Measurements from ENCODE around the gene NEDD4L.

NEDD4L gene

DNA sequence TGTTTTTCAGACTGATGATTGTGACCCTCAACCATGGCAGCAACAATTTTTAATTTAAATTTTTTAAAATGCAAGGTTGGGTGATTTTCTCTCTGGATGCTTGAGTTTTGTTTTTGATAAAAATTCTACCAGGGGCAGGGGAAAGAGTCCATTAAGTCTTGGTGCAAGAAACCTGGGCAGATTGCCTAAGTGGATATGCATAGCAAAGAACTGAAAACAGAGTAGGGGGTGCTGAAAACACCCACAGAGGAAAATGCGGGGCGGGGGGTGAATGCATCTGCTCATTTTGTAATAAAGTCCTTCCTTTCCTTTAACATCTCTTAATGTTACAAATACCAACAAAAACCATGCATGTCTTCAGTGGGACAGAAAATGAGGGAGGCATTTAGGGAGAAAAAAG is 138.0 kb downstream of the NEDD4L start:
- DNase-seq (ENCODE audit: low read depth) = no peak

DNA sequence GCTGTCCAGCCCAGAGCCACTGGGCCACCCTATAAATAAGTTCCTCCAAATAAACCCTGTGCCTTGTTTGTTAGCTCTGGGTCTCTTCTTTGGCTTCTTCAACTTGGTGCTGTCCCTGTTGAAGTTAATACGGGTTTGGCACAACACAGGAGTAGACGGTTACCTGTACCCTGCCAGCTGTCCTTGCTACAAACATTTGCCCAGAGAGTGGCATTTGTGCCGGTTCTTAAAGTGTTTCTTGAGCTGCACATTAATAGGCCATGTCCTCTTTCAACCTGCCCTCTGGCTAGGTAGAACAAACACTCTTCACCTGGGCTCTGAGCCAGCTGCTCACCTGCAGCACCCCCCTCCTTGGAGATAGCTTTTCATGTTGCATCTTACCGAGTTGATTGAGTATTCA is 139.2 kb downstream of the NEDD4L start:
- DNase-seq (ENCODE audit: low read depth) = no peak

DNA sequence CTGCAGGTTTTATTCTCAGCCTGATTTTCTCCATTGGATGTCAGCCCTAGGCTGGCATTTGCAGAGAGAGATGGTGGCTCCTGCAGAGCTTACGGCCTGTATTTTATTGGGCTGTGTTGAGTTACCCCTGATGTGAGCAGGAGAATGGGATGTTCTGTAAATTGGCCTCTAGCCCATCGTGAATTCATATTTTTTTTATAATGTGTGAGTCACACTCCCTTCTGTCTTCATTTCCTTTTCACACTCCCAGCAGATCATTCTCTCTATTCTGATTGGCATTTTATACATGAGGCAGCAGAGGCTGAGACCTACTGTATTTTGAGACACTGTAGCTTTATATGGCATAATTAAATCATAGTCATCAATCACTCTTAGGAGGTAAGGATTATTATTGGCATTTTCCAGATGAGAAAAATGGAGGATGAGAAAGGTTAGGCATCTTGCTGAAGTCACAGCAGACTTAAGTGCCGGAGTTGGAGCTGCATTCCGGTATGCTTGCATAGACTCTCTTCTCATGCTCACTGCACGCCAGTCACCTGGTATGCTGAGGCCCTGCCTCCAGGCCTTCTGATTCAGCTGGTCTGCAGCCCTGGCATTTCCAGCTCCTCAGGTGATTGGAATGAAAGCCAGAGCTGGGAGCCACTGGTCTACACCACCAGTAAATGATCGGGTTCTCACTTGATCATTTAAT is 142.4 kb downstream of the NEDD4L start:
- no peak for DNase-seq (ENCODE audit: low read depth)

DNA sequence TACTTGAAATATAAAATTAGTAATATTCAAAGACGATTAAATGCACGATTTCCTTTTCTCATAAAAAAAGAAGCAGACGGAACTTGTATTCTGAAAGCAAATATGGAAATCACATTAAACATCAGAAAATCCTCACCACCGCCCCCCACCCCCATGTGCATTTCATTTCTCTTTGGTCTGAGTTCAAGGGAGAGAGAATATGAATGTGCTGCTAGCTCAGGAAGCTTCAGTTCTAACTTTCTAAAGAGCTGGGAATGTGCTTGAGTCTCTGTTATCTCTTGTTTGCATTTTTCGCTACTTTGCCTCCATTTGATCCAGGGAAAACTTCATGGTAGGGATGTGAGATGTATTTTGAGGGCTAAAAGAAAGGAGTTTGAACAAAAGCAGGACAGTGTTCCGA is 143.6 kb downstream of the NEDD4L start:
- no peak for DNase-seq (ENCODE audit: low read depth)

DNA sequence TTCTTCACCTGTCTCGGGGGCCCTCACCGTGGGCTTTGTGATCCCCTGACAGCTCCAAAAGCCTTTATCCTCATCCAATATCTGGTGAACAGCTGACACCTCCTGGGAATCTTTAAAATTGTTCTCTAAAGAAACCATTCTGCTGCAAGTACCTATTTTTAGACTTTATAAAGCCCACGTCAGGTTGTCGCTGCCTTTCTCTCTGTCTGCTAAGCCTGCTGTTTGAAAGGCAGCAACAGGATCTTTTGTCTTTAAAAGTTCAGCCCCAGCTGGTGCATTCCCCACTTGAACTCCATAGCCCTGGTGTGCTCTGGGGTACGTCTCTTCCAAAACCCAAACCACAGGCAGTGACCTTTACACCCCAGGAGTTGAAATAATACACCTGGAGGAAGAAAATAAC is 145.0 kb downstream of the NEDD4L start:
- DNase-seq (ENCODE audit: low read depth) = no peak

DNA sequence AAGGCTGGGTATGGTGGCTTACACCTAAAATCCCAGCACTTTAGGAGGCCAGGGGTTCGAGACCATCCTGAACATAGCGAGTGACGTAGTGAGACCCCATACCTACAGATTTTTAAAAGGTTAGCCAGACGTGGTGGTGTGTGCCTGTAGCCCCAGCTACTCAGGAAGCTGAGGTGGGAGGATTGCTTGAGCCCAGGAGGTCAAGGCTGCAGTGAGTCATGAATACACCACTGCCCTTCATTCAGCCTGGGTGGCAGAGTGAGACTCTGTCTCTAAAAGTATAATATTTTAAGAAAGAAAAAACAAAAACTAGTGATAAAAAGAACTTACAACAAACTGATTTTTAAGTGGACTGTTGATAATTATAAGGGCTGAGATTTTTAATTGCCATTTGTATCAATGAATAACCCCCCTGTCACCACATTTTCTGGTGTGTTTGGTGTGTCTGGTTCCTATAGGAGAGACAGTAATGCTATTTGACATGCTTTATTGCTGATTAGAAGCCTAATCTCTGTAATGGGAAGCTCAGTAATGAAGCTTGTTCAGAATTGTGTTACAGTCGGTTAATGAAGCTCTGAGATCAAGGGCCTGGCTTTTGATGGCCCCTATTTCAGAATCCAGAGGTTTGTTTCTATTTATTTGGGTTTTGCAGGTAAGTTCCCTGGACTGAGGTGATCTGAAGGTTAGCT is 147.0 kb downstream of the NEDD4L start:
- DNase-seq (ENCODE audit: low read depth) = no peak

DNA sequence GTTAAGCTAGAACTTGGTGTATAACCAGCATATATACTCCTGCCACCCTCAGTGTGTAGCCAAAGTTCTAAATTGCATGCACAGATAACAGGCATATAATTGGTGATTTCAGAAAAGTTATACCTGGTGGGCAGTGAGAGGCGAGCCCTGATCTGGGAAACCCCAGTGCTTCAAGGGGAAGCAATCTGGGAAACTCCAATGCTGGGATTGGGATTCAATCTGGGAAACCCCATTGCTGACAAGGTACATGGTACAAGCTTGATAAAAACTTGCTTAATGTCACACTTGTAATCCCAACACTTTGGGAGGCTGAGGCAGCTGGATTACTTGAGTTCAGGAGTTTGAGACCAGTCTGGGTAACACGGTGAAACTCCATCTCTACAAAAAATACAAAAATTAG is 147.6 kb downstream of the NEDD4L start:
- no peak for DNase-seq (ENCODE audit: low read depth)

DNA sequence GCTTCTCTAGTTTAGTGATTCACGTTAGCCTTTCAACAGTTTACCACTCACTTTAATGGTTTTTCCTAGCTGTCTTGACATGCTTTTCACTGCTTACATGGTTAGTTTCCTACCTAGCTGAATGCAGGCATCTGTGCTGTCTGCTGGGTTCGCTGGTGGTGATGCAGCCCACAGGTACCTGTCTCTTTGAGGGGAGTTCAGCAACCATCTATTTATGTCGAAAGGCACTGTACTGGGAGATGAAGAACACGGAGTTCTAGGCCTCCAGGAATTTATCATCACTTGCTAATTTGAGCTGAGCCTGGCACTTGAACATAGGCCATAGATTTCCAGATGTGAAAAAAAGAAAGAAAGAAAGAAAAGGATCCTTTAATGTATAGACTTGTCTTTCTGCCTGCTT is 148.5 kb downstream of the NEDD4L start:
- DNase-seq (ENCODE audit: low read depth) = no peak

DNA sequence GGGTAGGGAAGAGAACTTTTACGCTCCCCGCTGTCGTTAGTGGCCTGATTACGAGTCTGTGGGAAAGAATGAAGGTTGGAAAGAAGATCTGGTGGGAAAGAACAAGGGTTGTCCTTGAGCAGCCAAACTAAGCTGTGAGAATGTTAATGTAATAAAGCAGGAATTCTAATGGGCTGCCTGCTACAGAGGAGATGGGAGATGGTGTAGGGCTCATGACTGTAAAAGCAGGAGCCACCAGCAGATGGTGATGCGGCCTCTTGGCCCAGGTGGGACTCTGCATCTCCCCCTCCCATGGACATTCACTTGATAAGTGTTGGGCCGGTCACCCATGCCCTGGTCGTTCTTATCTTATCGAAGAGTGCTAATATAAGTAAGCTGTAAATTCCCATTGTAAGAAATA is 150.0 kb downstream of the NEDD4L start:
- no peak for DNase-seq (ENCODE audit: low read depth)

DNA sequence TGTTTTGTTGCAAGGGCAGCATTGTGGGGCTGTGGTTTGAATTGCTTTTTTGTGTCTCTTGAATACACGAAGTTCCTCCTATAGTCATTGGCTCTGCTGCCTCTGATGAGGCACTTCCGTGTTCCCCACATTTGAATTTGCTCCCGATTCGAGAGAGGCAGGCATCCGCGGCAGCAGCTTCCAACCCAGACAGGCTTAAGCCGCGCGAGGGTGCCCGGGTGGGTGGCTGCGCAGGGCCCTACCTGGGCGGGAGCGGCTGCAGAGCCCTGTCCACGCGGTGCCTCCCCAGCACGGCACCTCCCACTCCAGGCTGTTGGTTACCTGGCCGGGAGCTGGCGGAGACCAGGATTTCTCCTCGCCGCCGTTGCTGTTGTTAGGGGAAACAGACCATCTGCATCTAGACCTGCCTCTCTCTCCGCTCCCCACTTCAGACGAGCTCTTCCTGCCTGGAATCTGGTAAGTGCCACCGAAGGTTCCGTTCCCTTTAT is 151.3 kb downstream of the NEDD4L start:
- DNase-seq (ENCODE audit: low read depth) = no peak

DNA sequence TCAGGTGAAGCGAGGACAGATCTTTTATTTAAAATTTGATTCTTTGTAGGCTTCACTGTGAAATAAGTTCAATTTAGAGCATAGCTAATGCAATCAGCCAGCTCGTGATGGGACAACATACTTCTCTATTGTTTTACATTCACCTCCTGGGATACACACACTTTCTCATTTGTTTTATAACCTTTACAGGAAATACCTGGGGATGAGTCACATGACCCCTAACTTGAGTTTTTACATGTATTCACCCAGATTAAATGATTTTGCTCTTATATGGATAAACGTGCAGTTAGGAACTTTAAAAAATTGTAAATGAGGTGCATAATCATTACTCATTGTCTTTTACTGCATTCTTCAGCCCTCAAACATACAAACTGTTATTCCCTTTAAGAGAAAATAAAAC is 152.1 kb downstream of the NEDD4L start:
- DNase-seq (ENCODE audit: low read depth) = no peak

DNA sequence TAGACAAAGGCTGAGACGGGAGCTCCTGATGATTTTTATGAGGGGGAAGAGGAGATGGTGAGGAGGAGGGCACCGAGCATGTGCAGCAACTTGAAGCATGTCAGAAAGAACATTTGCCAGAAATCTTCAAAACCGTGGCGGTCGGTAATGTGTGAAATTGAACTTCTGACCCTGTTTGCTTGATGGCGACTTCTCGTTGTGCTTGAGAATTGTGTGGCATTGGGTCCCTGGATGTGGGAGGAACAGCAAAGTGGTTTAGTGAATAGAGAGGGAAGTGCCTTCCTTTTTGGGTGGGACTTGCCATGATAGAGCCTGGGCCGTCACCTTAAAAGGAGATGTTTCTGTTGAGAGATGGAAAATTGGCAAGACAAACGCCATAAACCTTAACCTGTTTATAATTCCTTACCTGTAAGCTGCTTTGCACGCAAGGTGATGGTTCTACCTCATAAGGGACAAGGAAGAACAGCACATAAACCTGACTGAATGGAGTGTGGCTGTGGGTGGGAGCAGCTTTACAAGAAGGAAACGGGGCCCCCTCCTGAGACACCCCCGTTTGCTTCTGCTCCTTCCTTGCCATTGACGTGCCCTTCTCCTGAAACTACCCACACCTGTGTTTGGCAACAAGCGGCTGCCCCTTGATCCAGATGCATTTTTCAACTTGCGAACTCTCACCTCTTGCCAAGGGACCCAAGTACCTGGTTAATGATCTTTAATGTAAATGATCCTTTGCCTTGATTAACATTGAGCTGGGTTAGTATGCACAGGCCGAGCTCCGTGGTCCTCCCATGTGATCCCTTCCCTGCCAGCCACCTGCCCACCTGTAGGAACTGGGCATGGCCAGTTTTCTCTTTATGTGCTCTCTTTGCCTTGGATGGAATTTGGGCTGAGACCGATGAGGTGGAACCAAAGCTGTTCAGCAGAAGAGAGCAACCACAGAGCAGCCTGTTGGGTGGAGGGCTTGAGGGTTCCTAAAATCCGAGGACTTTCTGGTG is 153.2 kb downstream of the NEDD4L start:
- DNase-seq (ENCODE audit: low read depth) = no peak

DNA sequence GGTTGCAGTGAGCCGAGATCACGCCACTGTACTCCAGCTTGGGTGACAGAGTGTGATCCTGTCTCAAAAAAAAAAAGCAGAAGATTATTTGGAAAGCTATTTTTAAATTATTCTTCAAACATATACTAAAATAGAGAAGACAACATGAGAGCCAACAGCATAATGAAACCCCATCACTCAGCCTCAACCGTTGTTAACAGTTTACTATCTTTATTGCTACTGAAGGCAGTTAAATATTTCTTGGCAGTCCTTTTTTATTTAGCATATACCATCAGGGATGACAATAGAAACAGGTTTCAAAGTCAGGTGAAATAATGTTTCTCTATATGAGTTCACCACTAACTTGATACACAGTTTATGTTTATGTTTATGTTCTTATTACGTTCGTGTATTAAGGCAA is 157.2 kb downstream of the NEDD4L start:
- DNase-seq (ENCODE audit: low read depth) = no peak

DNA sequence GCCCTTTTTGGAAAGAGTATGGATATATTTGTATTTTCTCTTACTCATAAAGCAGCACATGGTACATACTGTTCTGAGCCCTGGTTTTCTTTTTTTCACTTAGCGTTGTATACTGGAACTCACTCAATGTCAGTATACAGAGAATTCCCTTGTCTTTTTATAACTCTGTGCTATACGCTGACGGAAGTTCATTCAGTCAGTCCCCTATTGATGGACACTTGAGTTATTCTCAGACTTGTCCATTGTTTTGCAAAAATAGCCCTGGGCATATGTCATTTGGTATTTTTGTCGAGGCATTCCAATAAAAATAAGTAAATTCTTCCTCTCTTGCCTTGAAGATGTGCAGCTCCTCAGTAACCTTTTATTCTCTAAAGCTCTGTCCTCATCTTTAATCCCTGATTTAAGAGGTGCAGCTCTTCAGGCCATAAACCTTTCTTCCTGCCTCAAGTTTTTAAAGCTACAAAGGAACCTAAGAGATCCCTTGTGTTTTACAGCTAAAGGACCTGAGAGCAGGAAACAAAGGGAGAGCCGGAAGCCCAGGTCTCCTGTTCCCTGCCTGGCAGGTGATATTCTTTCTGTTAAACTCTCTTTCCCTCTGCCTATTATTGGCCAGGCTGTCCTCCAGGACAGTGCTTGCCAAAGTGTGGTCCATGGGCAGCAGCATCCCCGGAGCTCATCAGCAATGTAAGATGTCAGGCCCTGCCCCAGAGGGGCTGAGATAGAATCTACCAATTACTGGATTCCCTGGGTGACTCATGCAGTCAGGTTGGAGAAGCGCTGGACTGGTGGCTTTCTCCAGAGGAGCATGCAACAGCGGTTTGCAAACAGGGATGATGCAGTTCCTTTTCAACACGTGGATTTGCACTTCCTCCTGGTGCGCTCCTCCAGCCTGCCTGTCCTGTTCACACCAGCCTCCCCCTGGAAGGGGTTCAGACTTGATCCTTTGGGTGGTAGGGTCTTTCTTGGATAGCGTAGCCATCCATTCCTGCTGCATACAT is 158.0 kb downstream of the NEDD4L start:
- no peak for DNase-seq (ENCODE audit: low read depth)

DNA sequence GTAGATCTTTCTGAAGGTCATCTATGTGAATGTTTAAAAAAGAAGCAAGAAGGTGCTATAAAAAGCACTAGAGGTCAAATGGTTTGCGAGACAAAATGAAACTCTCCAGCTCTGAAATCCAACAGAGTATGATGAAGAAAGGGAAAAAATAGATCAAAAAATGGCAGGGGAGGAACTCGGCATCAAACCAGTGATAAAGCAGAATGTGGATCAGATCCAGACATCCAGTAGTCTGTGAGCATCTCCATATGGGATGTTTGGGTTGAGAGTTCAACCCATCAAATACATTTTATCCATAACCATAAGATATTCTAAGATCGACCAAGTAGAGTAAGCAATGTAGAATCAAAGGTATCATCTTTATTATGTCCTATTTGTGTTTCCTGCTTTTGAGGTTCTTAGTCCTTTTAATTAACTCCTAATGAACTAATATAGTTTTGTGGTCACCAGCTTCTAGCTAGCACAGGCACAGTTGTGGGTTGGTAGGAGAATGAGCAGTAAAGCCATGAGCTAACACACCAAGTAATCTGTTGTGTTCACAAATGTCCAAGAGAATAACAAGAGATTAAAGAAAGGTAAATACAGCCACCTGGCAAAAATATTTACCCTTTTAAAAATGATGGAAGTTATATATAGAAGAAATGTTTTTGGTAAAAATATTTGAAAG is 160.9 kb downstream of the NEDD4L start:
- DNase-seq (ENCODE audit: low read depth) = no peak

DNA sequence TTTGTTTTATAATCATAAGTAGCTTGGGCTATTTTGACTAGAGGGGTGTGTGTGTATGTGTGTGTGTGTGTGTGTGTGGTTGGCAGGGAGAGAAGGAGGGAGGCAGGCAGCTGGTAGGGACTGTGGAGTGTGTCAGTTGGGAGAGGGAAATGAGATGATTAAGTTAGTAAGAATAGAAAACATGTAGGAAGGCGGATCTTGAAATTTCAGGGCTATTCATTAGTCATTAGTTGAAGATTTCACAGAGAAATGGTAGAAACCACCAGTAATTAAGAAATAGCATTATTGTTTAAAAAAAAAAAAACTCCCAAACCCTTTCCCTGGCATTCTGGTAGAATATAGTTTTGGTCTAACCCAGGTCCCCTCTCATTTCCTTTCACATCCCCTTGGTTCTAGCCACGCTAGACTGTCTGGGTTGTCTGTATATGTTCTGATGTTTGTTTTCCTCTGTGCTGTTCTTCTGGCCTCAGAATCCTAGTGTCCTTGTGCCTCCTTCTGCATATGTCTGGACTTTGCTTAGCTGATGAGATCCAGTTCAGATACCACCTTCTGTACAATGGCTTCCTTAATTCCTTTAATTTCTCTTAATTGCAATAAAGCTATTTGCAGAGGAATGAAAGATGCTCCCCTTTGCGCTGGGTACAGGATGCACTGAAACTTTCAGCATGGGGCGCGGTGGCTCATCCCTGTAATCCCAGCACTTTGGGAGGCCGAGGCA is 161.6 kb downstream of the NEDD4L start:
- DNase-seq (ENCODE audit: low read depth) = no peak

DNA sequence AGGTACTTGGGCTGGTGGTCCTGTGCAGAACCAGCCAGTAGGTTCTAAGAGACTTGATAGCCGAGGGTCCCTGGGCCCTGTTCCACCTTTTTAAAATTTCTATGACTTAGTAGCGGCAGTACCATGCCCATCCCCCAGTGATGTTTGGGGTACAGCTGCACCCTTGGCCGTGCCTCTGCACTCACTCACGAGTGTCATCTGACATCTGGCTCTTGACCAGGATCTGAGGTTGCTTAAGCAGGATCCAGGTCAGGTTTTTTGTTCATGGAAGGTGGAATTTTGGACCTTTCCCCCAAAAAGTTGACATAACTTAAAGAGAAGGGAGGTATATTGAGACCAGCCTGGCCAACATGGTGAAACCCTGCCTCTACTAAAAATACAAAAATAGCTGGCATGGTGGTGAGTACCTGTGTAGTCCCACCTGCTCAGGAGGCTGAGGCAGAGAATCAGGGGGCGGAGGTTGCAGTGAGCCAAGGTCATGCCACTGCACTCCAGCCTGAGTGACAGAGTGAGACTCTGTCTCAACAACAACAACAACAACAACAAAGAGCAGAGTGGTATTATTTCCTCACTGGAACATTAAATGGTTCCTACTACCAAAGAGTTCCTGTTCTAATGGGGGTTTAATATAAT is 163.6 kb downstream of the NEDD4L start:
- DNase-seq (ENCODE audit: low read depth) = no peak

DNA sequence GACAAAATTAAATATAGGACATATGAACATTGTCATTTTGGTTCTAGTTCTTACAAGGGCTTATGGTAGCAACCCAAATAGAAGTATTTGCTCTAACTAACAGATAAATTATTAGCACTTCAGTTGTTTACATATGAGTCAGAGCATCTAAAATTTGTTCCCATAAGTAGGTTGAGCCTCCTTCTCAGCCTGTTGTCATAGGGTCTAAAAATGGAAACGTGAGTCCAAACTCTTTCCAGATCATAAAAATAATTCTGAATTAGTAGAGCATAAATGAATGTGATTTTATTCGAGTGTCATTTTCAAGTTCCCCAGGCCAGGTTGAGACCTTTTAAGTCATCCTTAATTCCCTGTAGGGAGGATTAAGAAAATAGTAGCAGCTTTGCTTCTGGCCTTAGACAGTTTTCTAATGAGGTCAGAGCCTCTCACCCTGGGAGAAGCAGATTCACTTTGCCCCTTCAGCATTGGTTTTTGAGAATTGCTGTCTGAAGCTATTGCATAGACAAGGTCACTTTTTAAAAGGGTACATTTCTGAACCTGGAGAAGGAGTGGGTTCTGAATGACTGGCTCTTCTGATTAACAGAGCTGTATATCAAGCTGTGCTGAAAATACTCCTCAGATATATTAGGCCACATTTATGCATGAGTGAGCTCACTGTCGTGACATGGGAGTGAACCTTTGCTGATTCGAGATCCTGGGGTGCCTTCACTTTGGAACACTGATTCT is 164.3 kb downstream of the NEDD4L start:
- DNase-seq (ENCODE audit: low read depth) = no peak

DNA sequence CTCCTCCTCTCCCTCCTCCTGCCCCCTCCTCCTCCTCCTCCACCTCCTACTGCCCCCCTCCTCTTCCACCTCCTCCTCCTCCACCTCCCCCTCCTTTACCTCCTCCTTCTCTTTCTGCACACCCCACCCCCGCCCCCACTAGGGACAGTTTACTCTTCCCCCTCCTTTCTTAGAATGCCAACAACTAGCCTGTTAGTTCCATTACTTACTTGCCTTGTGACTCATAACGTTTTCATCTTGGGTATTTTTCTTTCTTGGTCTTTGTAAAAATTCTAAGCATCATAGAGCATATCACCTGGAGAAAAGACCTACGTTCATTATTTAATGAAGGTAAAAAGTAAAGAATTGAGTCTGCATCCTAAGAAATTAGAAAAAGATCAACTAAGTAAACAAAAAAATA is 165.3 kb downstream of the NEDD4L start:
- DNase-seq (ENCODE audit: low read depth) = no peak

Data from stimulated activated CD8-positive, alpha-beta memory T cell treated with anti-CD3 and anti-CD28 coated beads, Interleukin-15, amount 100 ng/mL, for 1 hour (primary cell).